HCT116 (cell line): ENCODE data around the gene SLC25A44.
A peak's percentile ranks its signal among the peaks of the same experiment; 100 is the strongest.

Experiments used
- EZH2 ChIP-seq: fragments of 200-600 bp; sonication (generic); IDR thresholded peaks from 2 replicates; pipeline ENCODE4 v1.6.1; 2017; ENCODE audit warnings: antibody characterized with exemption, mixed run types
- JUND ChIP-seq: IDR thresholded peaks from 2 replicates; pipeline ENCODE4 v1.6.1; 2012
- POLR2A ChIP-seq: IDR thresholded peaks from 2 replicates; pipeline ENCODE4 v1.7.0; 2011; ENCODE audit warnings: borderline replicate concordance; ENCODE audit not compliant: insufficient read depth, insufficient read length; ENCODE audit errors: extremely low read depth
- POLR2AphosphoS5 ChIP-seq: IDR thresholded peaks from 2 replicates; pipeline ENCODE4 v1.6.1; 2011; ENCODE audit warnings: mild to moderate bottlenecking, low read depth, low read length, moderate library complexity
- SP1 ChIP-seq: IDR thresholded peaks from 2 replicates; pipeline ENCODE4 v1.6.1; 2012; ENCODE audit warnings: low read depth
- SRF ChIP-seq: IDR thresholded peaks from 2 replicates; pipeline ENCODE4 v1.6.1; 2012; ENCODE audit warnings: low read depth
- YY1 ChIP-seq: IDR thresholded peaks from 2 replicates; pipeline ENCODE4 v1.6.1; 2011; ENCODE audit warnings: low read length, low read depth, moderate library complexity, mild to moderate bottlenecking; ENCODE audit not compliant: insufficient replicate concordance; ENCODE audit errors: extremely low read depth
- ZNF274 ChIP-seq: fragments of 200-500 bp; sonication (Bioruptor generic); IDR thresholded peaks from 2 replicates; pipeline ENCODE4 v1.6.1; 2014; ENCODE audit warnings: mild to moderate bottlenecking, low read depth, low read length, inconsistent platforms
- TF ChIP-seq, protein P1 (sequence below), 3 experiments: fragments of 200-600 bp in 1 of 3; sonication (generic) in 1 of 3; IDR thresholded peaks in 2 of 3; conservative IDR thresholded peaks in 1 of 3; 2 replicates each; pipeline ENCODE4 v1.5.1; 2012 to 2017; ENCODE audit warnings: low read depth in 2 of 3, low read length in 2 of 3, antibody characterized with exemption in 1 of 3, borderline replicate concordance in 1 of 3, control low read depth in 1 of 3, mild to moderate bottlenecking in 1 of 3, mixed read lengths in 1 of 3, mixed run types in 1 of 3, moderate library complexity in 1 of 3; ENCODE audit not compliant: insufficient read depth in 1 of 3
- TF ChIP-seq, protein P2 (sequence below): IDR thresholded peaks from 2 replicates; pipeline ENCODE4 v1.6.1; 2012; ENCODE audit warnings: low read depth
- TF ChIP-seq, protein P3 (sequence below): IDR thresholded peaks from 2 replicates; pipeline ENCODE4 v1.6.1; 2012

DNA sequence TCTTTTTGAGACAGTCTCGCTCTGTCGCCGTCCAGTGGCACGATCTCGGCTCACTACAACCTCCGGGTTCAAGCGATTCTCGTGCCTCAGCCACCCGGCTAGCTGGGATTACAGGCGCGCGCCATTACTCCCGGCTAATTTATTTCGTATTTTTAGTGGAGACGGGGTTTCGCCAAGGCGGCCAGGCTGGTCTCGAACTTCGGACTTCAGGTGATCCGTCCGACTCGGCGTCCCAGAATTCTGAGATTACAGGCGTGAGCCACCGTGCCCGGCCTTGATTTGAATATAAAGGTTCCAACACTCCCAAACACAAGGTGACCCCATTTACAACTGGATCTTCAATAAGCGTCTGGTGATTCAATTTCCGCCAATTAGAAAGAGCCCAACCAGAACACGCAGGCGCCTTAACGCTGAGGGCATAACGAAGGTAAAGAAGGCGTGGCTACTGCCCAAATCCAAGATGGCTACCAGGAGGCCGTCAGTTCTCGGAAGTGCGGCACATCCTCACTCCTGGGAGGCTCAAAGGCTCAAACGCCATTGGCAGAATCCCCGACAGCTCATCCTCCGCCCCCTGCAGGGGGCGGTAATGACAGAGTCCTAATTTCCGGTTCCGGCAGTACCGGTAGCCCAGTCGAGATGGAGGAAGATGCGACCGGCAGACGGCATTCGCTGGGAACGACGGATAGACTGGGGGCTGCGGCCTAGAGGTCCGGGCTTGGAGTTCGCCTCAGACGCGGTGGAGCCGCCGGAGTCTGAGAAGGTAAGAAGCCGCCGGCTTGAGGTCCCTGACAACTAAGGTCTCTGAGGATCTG, at the start of gene SLC25A44:
- TF ChIP-seq, protein P1, sequence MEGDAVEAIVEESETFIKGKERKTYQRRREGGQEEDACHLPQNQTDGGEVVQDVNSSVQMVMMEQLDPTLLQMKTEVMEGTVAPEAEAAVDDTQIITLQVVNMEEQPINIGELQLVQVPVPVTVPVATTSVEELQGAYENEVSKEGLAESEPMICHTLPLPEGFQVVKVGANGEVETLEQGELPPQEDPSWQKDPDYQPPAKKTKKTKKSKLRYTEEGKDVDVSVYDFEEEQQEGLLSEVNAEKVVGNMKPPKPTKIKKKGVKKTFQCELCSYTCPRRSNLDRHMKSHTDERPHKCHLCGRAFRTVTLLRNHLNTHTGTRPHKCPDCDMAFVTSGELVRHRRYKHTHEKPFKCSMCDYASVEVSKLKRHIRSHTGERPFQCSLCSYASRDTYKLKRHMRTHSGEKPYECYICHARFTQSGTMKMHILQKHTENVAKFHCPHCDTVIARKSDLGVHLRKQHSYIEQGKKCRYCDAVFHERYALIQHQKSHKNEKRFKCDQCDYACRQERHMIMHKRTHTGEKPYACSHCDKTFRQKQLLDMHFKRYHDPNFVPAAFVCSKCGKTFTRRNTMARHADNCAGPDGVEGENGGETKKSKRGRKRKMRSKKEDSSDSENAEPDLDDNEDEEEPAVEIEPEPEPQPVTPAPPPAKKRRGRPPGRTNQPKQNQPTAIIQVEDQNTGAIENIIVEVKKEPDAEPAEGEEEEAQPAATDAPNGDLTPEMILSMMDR (IDR thresholded peaks at IDR 0.05 in 2 of 3, conservative IDR thresholded peaks at IDR 0.05 in 1 of 3; ENCODE audit: borderline replicate concordance in 1 of 3, insufficient read depth in 1 of 3, low read depth in 2 of 3, low read length in 2 of 3), result peak in 2 of 3 experiments; percentile 12 to 44; a peak in 2 of 6 replicates
- TF ChIP-seq POLR2AphosphoS5 (peak; percentile 76), SRF (no peak; the same call in 1 of the 2 replicates), POLR2A (peak; percentile 48), EZH2 (no peak), SP1 (peak; percentile 91), YY1 (peak; percentile 99), ZNF274 (no peak), JUND (no peak)
- TF ChIP-seq, protein P2, sequence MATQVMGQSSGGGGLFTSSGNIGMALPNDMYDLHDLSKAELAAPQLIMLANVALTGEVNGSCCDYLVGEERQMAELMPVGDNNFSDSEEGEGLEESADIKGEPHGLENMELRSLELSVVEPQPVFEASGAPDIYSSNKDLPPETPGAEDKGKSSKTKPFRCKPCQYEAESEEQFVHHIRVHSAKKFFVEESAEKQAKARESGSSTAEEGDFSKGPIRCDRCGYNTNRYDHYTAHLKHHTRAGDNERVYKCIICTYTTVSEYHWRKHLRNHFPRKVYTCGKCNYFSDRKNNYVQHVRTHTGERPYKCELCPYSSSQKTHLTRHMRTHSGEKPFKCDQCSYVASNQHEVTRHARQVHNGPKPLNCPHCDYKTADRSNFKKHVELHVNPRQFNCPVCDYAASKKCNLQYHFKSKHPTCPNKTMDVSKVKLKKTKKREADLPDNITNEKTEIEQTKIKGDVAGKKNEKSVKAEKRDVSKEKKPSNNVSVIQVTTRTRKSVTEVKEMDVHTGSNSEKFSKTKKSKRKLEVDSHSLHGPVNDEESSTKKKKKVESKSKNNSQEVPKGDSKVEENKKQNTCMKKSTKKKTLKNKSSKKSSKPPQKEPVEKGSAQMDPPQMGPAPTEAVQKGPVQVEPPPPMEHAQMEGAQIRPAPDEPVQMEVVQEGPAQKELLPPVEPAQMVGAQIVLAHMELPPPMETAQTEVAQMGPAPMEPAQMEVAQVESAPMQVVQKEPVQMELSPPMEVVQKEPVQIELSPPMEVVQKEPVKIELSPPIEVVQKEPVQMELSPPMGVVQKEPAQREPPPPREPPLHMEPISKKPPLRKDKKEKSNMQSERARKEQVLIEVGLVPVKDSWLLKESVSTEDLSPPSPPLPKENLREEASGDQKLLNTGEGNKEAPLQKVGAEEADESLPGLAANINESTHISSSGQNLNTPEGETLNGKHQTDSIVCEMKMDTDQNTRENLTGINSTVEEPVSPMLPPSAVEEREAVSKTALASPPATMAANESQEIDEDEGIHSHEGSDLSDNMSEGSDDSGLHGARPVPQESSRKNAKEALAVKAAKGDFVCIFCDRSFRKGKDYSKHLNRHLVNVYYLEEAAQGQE, result no peak
- TF ChIP-seq, protein P3, sequence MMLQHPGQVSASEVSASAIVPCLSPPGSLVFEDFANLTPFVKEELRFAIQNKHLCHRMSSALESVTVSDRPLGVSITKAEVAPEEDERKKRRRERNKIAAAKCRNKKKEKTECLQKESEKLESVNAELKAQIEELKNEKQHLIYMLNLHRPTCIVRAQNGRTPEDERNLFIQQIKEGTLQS, result no peak
